Activated CD8-positive, alpha-beta memory T cell treated with anti-CD3 and anti-CD28 coated beads for 4 hours (primary cell): ENCODE results near the gene MIS18BP1.
"Not testable (repeated sequence)": the region's sequence is repeated elsewhere in the genome, so short reads cannot be mapped to it uniquely, and the experiment has no call there.

Experiments used
- DNase-seq, 2 donors: peaks; one replicate each; pipeline ENCODE4 v3.0.0-alpha.2; 2020; ENCODE audit warnings: low read depth in 2 of 2

MIS18BP1 gene

DNA sequence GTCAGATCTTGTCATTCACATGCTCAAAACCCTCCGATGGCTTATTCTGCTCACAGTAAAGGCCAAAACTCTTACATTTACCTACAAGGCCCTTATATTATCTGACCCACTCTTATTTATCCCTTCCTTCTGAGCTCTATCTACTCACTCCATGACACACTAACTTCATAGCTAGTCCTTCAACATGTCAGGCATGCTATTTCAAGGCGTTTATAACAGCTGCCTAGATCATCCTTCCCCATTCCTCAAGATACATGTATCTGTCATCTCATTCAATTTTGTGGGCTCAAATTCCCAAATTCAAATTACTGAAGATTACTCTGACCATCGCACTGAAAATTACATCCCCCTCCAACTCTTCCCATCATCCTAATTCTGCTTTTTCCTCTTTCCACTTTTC lies 6.9 kb downstream of the MIS18BP1 start:
- DNase-seq: no peak

DNA sequence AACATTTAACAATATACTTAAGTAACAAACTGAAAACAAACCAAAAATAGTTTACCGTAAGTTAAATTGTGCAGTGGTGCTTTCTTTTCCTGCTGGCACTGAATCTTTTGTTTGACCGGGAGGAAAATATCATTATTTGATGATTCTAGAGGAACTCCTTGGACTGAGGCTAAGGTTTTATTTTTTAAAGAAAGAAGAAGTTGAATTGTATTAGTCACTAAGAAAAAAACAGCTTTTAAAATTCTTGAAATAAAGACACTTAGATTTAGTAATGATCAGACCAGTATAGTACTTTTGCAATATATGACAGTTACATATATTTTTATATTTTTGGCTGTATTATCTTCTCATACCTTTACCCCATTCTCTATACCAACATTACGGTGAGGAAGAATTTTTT lies 10.3 kb downstream of the MIS18BP1 start:
- no peak for DNase-seq

DNA sequence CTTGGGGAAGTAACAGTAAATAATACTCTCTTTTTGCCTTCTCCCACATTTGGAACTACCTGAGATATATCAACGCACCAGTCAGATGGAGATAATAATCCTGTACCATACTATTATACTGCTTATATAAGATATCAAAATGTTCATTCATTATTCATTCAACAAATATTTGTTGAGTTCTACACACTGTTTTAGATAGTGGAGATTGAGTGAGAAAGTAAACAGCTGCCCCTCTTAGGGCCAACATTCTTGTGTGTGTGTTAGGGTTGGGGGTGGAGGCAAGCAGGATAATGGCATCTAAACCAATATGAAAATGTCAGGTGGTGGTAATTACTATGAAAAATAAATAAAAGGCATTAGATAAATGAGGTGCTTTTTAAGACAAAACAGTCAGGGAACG lies 14.0 kb downstream of the MIS18BP1 start:
- DNase-seq: no peak

DNA sequence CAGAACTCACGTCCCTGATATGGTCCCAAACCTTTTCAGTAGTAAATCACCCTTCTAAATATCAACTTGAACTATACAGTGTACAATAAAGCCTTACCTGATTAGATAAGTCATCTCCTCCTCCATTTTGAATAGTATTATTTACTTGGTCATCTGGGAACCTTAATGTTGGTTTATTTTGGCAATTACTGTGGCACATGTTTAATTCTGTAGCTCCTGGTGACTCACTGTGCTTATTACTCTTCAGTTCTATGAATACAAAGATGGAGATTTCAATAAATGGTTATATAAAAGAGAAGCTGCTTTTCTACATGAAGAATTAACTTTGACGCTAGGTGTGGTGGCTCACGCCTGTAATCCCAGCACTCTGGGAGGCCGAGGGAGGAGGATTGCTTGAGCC lies 25.4 kb downstream of the MIS18BP1 start:
- DNase-seq: no peak

DNA sequence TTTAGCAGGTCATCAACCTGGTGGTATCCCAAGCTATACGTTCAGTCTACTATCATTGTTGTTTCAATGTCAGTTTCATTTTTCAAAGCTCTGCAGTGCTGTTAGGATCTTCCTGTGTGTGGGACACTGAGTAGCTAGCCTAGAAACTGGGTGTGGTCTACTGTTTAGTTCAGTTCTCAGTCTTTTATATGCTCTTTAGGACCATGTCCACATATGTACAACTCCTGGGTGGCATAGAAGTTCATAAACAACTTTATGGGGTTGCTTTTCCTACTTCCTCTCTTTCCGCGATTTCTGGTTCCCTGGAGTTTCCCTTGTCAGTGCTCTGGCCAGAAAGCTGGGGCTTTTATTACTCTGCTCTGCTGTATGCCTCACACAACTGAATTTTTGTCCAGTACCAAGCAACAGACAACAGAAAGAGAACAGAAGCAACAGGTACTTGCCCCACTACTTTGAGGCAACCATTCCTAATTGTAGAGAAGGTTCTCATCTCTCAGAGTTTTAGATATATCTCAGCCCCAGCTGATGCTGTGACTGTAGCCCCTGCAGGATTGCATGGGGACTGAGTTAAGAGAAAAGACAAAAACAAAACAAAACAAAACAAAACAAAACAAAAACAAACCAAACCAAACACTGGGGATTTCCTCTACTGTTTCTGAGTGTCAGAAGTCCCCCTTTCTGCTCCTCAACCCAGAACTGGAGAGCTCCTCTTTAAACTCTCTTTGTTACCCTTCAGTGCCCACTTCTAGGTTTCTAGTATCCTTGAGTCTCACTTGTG lies 30.3 kb downstream of the MIS18BP1 start:
- DNase-seq: no peak

- DNase-seq: not testable (repeated sequence)
Observed at GRCh38 chr14:45214341-45214740, 38.7 kb downstream of the MIS18BP1 start.

- DNase-seq: not testable (repeated sequence)
Observed at GRCh38 chr14:45213716-45214115, 39.3 kb downstream of the MIS18BP1 start.

- no peak for DNase-seq
Observed at GRCh38 chr14:45212231-45212630, 40.8 kb downstream of the MIS18BP1 start.

DNA sequence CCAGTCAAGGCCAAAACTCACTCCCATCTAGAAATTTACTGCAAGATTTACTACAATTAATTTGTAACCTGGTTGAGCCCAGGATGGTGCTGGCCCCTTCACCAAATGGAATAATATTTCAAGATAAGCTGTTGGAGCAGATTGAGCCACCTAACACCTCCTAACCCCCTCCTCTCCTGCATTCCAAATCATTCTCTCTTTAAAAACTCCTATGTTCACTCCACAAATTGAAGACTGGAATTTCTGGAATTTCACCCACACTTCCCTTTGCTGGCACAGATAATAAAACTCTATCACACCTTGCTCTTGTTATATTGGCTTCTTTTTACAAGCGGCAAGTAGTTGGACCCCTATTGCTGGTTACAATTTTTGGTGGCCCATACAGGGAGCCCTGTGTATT lies 41.7 kb downstream of the MIS18BP1 start:
- no peak for DNase-seq

GRCh38 chr14:45210159-45210558 lies 42.8 kb downstream of the MIS18BP1 start:
- no peak for DNase-seq

GRCh38 chr14:45204241-45204640 lies 48.8 kb downstream of the MIS18BP1 start:
- no peak for DNase-seq

DNA sequence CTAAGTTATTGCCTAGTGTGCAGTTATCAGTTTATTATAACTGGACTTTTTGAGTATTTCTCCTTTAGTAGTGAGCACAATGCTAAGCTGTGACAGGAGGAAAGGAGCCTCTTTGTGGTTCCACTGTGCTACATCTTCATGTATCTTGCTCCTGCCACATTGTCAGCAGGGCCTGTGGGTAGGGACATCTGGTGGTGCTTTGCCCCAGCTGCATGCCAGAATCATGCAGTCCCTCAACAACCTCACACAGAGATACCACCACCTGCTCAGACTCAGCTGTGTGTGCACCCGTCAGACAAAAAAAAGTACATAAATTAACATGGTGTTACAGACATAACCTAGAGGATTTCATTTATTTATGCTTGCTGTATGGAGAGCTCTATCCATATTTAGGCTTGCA lies 51.1 kb downstream of the MIS18BP1 start:
- DNase-seq: no peak

DNA sequence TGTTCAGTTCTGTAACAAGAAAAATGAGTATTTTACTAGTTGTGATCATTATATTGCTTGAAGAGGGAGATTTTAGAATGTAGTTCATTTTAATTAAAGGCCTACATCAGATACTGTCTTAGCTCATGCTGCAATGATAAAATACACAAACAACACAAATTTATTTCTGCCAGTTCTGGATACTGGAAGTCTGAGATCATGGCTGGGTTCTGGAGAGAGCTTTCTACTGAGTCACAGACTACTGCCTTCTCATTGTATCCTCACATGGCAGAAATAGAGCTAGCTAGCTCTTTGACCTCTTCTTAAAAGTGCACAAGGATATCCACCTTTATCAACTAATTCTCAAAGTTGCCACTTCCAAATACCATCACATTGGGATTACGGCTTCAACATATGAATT lies 53.8 kb downstream of the MIS18BP1 start:
- no peak for DNase-seq

DNA sequence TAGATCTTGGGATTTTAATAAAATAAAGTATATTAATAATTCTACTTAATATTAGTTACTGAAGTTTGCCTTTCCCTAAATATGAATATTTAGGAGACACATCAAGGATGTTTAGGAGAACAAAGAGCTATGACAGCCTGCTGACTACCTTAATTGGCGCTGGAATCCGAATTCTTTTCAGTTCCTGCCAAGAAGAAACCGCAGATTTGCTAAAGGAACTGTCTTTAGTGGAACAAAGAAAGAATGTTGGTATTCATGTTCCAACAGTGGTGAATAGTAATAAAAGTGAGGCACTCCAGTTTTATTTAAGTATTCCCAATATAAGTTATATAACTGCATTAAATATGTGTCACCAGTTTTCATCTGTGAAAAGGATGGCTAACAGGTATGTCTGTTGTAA lies 54.5 kb downstream of the MIS18BP1 start:
- DNase-seq: no peak

- no peak for DNase-seq
Observed at GRCh38 chr14:45194964-45195363, 58.0 kb downstream of the MIS18BP1 start.

DNA sequence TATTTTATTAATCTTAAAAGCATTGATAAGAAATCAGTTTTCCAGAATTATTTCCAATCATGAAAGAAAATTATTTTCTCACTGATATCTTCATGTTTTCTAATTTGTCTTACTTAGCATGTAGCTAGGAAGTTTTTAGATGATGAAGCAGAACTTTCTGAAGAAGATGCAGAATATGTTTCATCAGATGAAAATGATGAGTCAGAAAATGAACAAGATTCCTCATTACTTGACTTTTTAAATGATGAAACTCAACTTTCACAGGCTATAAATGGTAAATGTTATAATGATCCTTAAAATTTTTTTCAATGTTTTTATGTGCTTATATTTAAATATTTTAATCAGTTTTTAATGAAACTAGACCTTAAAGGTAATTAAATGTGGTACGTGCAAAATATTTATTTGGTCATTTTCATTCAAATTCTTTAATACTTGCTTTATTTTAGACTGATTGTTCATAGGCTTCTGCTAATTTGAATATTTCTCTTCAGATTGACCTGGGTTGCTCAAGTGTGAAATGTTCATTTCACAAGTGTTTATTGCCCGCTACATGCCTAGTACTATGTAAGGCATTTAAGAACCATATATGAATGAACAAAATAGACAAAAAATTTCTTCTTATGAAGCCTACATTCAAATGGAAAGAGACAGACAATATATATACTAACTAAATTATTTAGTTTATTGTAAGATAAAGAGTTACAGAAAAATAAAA lies 67.7 kb downstream of the MIS18BP1 start:
- no peak for DNase-seq

DNA sequence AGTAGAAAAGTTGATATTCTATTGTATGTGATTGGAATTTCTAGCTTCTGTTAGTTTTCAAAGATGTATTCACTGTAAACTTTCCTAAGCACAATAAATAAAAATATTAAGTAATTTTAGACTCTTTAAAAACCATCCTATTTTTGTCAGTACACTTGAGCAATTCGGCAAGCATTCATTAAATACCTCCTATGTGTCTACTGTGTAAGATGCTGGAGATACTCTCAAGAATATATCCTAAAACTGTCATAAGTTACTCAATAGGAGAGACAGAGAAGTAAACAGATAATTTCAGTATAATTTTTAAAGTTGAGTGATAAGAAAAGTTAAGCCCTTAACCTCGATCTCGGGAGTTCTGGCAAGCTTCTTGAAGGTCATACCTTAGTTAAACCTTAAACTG lies 71.2 kb downstream of the MIS18BP1 start:
- no peak for DNase-seq

GRCh38 chr14:45181329-45181728 lies 71.7 kb downstream of the MIS18BP1 start:
- DNase-seq: no peak

DNA sequence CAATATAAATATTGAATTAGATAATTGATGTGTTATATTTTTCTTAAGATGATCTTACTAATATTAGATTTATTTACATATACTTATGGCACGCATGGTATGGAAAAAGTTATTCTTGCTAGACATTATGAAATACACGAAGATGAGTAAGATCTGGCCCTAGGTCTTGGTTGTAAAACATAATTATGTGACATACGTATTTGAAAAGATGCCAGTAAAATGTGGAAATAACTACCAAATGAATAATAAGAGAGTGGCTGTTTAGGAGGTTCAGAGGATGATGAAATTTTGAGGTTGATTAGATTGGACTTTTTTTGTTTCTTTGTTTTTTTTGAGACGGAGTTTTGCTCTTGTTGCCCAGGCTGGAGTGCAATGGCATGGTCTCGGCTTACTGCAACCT lies 75.9 kb downstream of the MIS18BP1 start:
- DNase-seq: no peak

- DNase-seq: no peak
Observed at GRCh38 chr14:45169906-45170305, 83.1 kb downstream of the MIS18BP1 start.

GRCh38 chr14:45156067-45156466 lies 96.9 kb downstream of the MIS18BP1 start:
- no peak for DNase-seq
